SJSA1 (cell line): ENCODE data around the gene HAS3. TPM values are rescaled to one million over a fixed set of nuclear protein-coding genes. Genes with fewer than 3 reads are reported as not detected.
"Not testable (repeated sequence)": the region's sequence is repeated elsewhere in the genome, so short reads cannot be mapped to it uniquely, and the experiment has no call there.

Experiments used
- DNase-seq, 2 experiments: peaks; one replicate each; pipeline ENCODE4 v3.0.0-alpha.2; 2015 to 2020; ENCODE audit warnings: low spot score in 2 of 2, low read depth in 1 of 2
- H3K27ac ChIP-seq: fragments of 250-450 bp; sonication (Bioruptor Pico); 2 replicates; pipeline ENCODE4 v1.5.1; 2020; ENCODE audit warnings: mild to moderate bottlenecking, moderate library complexity
- H3K27me3 ChIP-seq: fragments of 250-450 bp; sonication (Bioruptor Pico); replicated peaks from 2 replicates; pipeline ENCODE4 v1.5.1; 2020; ENCODE audit warnings: mild to moderate bottlenecking, moderate library complexity
- H3K36me3 ChIP-seq: fragments of 250-450 bp; sonication (Bioruptor Pico); 2 replicates; pipeline ENCODE4 v1.5.1; 2020; ENCODE audit warnings: mild to moderate bottlenecking
- H3K4me1 ChIP-seq: fragments of 250-450 bp; sonication (Bioruptor Pico); replicated peaks from 2 replicates; pipeline ENCODE4 v1.6.1; 2021; ENCODE audit warnings: mild to moderate bottlenecking
- H3K4me3 ChIP-seq: fragments of 250-450 bp; sonication (Bioruptor Pico); 2 replicates; pipeline ENCODE4 v1.5.1; 2020; ENCODE audit warnings: mild to moderate bottlenecking
- H3K9me3 ChIP-seq: fragments of 250-450 bp; sonication (Bioruptor Pico); replicated peaks from 2 replicates; pipeline ENCODE4 v1.5.1; 2020; ENCODE audit warnings: mild to moderate bottlenecking
- total RNA-seq: library from RNA; depleted of rRNA; stranded (reverse); fragments of >200 nt; shearing (Covaris generic); gene quantifications from 2 replicates; pipeline ENCODE4 v1.2.3, GENCODE V29; 2014

The HAS3 gene
- total RNA-seq, 1 experiment from 2014 or later, result 0.58 TPM

DNA sequence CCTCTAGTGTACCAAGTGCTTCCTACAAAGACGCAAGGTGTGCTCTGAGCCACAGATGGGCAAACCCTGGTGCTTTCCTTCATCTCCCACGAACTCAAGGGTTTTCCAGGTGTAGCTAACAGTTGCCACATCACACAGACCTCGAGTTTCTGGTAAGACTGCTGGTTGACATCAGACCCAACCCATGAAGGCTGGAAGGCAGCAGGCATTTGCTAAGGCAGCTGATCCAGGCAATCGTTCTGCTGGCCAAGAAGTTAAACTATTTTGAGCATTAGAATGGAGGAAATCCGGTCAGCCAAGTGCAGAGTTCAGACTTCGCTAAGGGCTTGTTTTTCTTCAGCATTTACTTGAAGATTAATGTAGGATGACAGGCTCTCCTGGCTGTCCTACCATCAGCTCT lies 11.5 kb downstream of the HAS3 start:
- Histone ChIP-seq H3K27me3 (no peaks in the 10 kb centered on the region), H3K36me3 (peaks cover 75% of the 10 kb centered on the region), H3K4me1 (no peaks in the 10 kb centered on the region), H3K4me3 (no peak overlapping the region), H3K9me3 (no peaks in the 10 kb centered on the region), H3K27ac (no peak overlapping the region)
- no peak for DNase-seq

DNA sequence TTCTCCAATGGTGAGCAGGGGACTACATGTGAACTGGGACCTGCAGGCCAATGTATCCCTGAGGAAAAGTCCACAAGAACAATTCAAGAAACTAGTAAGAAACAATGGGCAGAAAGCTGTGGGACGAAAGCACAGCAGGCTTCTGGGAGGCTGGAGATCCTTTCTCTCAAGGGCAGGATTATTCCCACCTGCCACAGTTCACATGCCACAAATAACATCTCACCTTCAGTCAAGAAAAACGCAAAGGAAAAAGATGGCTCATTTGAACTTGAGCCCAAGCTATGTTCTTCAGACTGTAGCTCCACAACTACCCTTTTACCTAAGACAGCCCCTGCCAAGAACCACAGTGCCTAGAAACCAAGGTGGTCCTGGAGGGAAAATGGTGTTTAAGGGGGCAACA lies 13.0 kb downstream of the HAS3 start:
- no peak overlapping the region for H3K27ac ChIP-seq
- H3K27me3 ChIP-seq, result no peaks in the 10 kb centered on the region
- no peaks in the 10 kb centered on the region for H3K4me1 ChIP-seq
- no peaks in the 10 kb centered on the region for H3K9me3 ChIP-seq
- no peak overlapping the region for H3K4me3 ChIP-seq
- H3K36me3 ChIP-seq, result peaks cover 79% of the 10 kb centered on the region
- no peak for DNase-seq

DNA sequence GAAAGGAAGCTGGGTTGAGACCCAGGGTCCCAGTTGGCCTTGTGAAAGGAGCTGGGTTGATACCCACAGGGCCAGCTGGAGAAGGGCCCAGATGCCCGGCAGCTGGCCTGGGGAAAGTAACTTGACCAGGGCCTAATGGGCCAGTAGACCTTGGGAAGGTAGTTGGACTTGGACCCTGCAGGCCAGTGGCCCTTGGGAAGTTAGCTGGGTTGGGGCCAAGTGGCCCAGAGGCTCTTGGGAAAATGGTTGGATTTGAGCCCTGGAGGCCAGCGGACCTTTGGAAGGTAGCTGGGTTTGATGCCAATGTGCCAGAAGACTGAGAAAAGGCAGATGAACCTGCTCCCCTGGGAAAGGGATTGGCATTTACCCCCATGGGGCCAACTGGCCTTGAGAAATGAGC lies 13.5 kb downstream of the HAS3 start:
- Histone ChIP-seq H3K9me3 (no peaks in the 10 kb centered on the region), H3K4me3 (no peak overlapping the region), H3K4me1 (no peaks in the 10 kb centered on the region), H3K36me3 (peaks cover 82% of the 10 kb centered on the region), H3K27ac (no peak overlapping the region), H3K27me3 (no peaks in the 10 kb centered on the region)
- DNase-seq, result no peak

DNA sequence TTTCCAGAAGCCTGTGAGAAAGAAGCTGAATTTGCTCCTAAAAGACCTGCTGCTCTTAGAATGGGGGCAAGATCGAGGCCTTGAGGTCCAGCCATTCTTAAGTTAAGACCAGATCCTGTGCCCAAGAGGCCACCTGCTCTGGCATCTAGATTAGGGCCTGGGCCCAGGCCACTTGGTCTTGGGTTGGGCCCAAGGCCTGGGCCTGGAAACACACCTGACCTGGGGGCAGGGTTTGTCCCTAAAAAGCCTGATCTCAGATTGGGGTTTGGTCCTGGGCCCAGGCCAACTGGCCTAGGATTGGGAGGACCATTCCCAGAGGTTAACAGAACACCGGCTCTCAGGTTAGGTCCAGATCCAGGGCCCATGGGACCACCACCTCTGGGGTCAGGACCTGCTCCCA lies 14.1 kb downstream of the HAS3 start:
- H3K4me1 ChIP-seq, result no peaks in the 10 kb centered on the region
- H3K27me3 ChIP-seq, result no peaks in the 10 kb centered on the region
- H3K36me3 ChIP-seq, result peaks cover 84% of the 10 kb centered on the region
- DNase-seq, result no peak
- no peak overlapping the region for H3K27ac ChIP-seq
- H3K9me3 ChIP-seq, result no peaks in the 10 kb centered on the region
- H3K4me3 ChIP-seq, result no peak overlapping the region

DNA sequence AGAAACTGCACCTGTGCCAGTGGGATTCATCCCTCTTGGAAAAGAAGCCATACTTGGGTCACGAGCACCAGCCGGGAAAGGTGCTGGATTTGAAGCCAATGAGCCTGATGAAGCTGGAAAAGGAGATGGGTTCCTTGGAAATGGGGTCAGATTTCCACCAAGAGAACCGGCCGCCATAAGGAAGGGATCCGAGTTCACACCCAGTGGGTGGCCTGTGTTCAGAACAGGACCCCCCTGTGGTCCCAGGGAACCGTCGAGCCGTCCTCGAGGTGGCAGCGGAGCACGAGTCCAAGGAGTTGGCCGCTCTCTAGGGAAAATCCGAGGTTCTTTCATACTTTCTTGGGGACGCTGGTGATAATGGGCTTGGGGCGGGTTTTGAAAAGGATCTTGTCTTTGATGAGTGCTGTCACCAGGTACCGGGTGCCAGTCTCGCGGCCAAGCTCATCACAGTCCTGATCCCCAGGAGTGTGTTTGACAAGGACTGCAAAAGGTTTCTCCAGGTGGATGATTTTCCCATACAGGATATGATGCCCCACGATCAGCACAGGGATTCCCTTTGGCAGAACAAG lies 14.7 kb downstream of the HAS3 start:
- H3K4me1 ChIP-seq, result no peaks in the 10 kb centered on the region
- DNase-seq, result no peak
- H3K9me3 ChIP-seq, result no peaks in the 10 kb centered on the region
- H3K36me3 ChIP-seq, result peaks cover 80% of the 10 kb centered on the region
- H3K27me3 ChIP-seq, result no peaks in the 10 kb centered on the region
- H3K4me3 ChIP-seq, result no peak overlapping the region
- no peak overlapping the region for H3K27ac ChIP-seq

DNA sequence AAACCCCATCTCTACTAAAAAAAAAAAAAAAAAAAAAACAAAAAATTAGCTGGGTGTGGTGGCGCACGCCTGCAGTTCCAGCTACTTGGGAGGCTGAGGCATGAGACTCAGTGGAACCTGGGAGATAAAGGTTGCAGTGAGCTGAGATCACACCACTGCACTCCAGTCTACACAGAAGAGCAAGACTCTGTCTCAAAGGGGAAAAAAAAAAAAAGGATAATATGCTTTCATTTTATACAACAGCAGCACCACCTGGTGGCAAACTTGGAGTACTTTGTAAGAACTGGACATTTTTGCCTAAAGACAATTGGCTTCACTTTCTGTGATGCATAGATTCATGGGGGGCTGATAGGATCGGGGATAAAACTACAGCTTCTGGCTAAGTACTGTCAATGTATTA lies 18.5 kb downstream of the HAS3 start:
- H3K36me3 ChIP-seq, result peaks cover 77% of the 10 kb centered on the region
- H3K9me3 ChIP-seq, result no peaks in the 10 kb centered on the region
- peak; percentile 47 to 63 for DNase-seq
- H3K27ac ChIP-seq, result no peak overlapping the region
- no peak overlapping the region for H3K4me3 ChIP-seq
- H3K27me3 ChIP-seq, result no peaks in the 10 kb centered on the region
- no peaks in the 10 kb centered on the region for H3K4me1 ChIP-seq

DNA sequence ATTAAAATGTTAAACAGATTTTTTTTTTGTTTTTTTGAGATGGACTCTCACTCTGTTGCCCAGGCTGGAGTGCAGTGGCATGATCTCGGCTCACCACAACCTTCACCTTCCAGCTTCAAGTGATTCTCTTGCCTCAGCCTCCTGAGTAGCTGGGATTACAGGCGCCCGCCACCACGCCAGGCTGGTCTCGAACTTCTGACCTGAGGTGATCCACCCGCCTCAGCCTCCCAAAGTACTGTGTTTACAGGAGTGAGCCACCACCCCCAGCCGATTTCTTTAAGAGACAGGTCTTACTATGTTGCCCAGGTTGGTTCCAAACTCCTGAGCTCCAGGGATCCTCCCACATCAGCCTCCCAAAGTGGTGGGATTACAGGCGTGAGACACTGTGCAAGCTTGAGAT lies 19.0 kb downstream of the HAS3 start:
- peaks cover 74% of the 10 kb centered on the region for H3K36me3 ChIP-seq
- H3K27me3 ChIP-seq, DNase-seq, H3K9me3 ChIP-seq, H3K4me3 ChIP-seq, H3K4me1 ChIP-seq, H3K27ac ChIP-seq: not testable (repeated sequence)

DNA sequence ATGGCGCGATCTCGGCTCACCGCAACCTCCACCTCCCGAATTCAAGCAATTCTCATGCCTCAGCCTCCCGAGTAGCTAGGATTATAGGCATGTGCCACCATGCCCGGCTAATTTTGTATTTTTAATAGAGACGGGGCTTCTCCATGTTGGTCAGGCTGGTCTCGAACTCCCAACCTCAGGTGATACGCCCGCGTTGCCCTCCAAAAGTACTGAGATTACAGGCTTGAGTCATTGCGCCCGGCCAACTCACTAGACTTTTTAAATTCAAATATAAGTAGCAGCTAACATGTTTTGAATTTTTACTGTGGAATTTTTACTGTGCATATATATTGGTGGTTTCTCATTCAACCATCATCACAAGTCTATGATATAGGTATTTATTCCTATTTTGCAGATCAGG lies 19.5 kb downstream of the HAS3 start:
- not testable (repeated sequence) for H3K27me3 ChIP-seq, H3K9me3 ChIP-seq, H3K27ac ChIP-seq, DNase-seq, H3K4me3 ChIP-seq, H3K4me1 ChIP-seq
- H3K36me3 ChIP-seq, result peaks cover 74% of the 10 kb centered on the region

DNA sequence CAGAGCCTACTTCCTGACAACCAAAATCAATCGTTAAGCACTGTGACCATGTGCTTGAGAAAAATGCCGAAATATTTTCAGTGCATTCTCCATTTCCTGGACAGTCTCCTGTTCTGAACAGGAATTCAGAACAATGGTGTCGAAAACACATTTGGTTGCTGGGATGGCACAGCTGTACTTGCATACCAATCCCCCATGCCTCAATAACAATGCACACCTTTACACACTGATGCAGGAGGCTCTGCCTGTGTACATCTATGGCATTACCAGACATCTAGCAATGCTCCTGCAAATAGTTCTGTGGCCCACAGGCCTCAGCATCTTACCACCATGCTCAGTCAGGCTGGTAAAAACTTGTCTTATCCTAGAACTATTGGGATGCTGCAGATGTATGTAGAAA lies 20.8 kb downstream of the HAS3 start:
- H3K4me3 ChIP-seq, result no peak overlapping the region

DNA sequence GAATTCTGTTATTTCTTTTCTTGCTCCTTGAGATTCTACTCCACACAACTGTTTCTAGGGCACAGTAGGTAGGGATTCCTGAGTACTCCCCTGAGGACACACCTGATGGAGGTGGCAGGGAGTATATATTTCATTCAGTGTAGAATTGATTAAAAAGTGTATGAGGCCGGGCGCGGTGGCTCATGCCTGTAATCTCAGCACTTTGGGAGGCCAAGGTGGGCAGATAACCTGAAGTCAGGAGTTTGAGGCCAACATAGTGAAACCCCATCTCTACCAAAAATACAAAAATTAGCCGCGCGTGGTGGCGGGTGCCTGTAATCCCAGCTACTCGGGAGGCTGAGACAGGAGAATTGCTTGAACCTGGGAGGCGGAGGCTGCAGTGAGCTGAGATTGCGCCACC lies 21.3 kb downstream of the HAS3 start:
- not testable (repeated sequence) for DNase-seq, H3K9me3 ChIP-seq, H3K27me3 ChIP-seq, H3K27ac ChIP-seq, H3K4me3 ChIP-seq
- Histone ChIP-seq H3K4me1 (peaks cover 12% of the 10 kb centered on the region), H3K36me3 (peaks cover 76% of the 10 kb centered on the region)

More for the DNA sequence above, 20.8 kb downstream of the HAS3 start:
- peaks cover 12% of the 10 kb centered on the region for H3K4me1 ChIP-seq
- H3K36me3 ChIP-seq, result peaks cover 75% of the 10 kb centered on the region
- no peak for DNase-seq
- H3K27ac ChIP-seq, result no peak overlapping the region
- H3K9me3 ChIP-seq, result no peaks in the 10 kb centered on the region
- H3K27me3 ChIP-seq, result no peaks in the 10 kb centered on the region

DNA sequence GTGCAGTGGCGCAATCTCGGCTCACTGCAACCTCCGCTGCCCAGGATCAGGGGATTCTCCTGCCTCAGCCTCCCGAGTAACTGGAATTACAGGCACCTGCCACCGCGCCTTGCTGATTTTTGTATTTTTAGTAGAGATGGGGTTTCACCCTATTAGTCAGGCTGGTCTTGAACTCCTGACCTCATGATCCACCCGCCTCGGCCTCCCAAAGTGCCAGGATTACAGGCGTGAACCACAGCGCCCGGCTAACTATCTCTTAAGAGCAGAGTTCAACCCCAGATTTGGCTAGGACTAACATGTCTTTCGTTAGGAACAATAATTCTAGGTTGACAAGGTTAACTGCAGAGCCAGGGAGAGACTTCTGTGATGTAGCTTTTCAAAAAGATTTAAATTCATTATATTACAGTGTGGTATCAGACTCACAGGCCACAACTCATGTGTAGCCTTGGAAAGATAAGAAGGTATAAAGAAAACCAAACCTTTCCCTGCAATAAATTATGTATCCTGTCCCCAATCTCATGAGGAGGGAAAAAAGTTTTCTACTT lies 22.6 kb downstream of the HAS3 start:
- no peaks in the 10 kb centered on the region for H3K27me3 ChIP-seq
- peaks cover 73% of the 10 kb centered on the region for H3K36me3 ChIP-seq
- no peak for DNase-seq
- H3K4me1 ChIP-seq, result peaks cover 12% of the 10 kb centered on the region
- H3K4me3 ChIP-seq, result no peak overlapping the region
- no peak overlapping the region for H3K27ac ChIP-seq
- H3K9me3 ChIP-seq, result no peaks in the 10 kb centered on the region; the same call in 1 of the 2 replicates

DNA sequence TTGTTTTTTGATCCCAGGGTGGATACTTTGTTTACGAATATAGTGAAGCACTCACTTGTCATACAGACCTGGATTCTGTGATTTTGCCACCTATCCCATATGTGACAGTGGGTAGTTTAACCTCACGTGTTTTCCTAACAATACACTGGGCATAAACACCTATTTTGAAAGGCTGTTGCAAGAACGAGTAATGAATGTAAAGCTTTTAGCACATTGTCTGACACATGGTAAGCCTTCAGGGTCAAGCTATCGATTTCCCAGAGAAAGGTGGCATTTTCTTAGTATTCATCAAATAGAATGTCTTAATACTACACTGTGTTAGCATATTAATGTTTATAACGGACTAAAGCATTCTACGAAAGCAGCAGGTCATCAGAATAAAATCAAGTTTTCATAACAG lies 25.0 kb downstream of the HAS3 start:
- Histone ChIP-seq H3K4me3 (0 out of 2 replicates have a peak overlapping the region, but pooled peaks have one; percentile 99), H3K4me1 (peaks cover 23% of the 10 kb centered on the region), H3K9me3 (no peaks in the 10 kb centered on the region; the same call in 1 of the 2 replicates), H3K27me3 (no peaks in the 10 kb centered on the region), H3K27ac (no peak overlapping the region), H3K36me3 (peaks cover 68% of the 10 kb centered on the region)
- DNase-seq, result no peak

DNA sequence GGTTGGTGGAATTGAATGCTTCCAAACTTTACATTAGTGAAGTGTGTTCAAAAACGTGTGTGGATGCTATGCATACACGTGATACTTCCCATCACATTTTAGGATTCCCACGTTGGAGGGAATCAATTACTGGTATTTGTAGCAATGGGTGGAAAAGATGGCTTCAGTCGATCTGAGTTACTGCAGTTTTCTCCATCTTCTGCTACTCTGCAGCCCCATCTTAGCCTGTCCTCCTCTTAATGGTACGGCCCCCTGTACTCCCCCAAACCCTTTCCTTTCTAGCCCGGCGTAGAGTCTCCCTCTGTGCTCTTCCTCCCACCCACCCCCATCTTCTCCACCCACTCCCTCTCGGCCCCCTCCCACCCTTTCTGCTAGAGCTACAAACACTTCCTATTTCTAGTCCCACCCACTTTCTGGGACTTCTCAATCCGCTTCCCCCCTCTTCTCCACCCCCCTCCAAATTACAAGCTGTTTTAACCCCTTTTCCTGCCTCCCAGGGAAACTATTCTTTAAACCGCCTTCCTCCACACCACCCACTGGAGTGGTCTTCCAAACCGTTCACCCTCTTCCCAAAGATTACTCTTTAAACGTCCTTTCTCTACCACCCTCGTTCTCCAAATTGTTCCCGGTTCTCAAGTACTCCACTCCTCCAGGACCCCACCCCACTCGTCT lies 25.9 kb downstream of the HAS3 start:
- H3K27me3 ChIP-seq, result no peaks in the 10 kb centered on the region
- H3K4me1 ChIP-seq, result peaks cover 23% of the 10 kb centered on the region
- H3K27ac ChIP-seq, result peak overlapping the region; percentile 90
- H3K4me3 ChIP-seq, result peak overlapping the region; percentile 99
- no peak for DNase-seq
- peaks cover 70% of the 10 kb centered on the region for H3K36me3 ChIP-seq
- H3K9me3 ChIP-seq, result no peaks in the 10 kb centered on the region; the same call in 1 of the 2 replicates

DNA sequence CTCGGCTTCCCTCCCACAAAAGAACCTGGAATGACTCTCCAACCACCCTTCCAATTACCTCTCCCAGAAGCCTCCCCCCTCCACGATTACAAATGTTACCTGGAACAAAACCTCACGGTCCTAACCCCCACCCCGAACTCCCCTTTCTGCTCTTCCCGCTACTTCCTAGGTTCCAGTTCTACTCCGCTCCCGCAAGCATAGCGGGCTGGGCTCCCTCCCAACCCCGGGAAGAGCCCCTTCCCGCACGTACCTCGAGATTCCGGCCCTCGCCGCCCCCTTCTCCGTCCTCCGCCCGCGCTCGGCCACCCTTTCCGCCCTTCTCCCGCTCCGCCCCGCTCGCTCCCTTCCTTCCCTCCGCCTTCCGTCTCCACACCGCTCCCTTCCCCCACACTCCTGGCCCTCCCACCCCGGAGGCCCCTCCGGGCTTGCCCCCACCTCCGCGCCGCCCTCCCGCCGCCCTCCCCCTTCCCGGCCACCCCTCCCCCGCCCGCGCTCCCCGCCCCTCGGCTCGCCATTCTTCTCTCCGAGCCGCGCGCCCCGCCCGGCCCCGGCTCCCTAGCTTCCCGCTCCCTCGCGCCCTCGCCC lies 26.5 kb downstream of the HAS3 start:
- H3K36me3 ChIP-seq, result peaks cover 73% of the 10 kb centered on the region
- peak; percentile 50 to 92 for DNase-seq
- H3K4me3 ChIP-seq, result peak overlapping the region; percentile 99
- no peaks in the 10 kb centered on the region; the same call in 1 of the 2 replicates for H3K9me3 ChIP-seq
- peak overlapping the region; percentile 90 for H3K27ac ChIP-seq
- H3K4me1 ChIP-seq, result peaks cover 23% of the 10 kb centered on the region
- no peaks in the 10 kb centered on the region for H3K27me3 ChIP-seq
